GM03348 (cell line): ENCODE data around the gene NOP14.
"Not testable (repeated sequence)": the region's sequence is repeated elsewhere in the genome, so short reads cannot be mapped to it uniquely, and the experiment has no call there.

ENCODE experiments used
- DNase-seq: peaks from one replicate; pipeline ENCODE4 v3.0.0; 2012; ENCODE audit warnings: low spot score

Gene NOP14

GRCh38 chr4:2931512-2932301 lies 31.5 kb downstream of the NOP14 start:
- DNase-seq = no peak

GRCh38 chr4:2930758-2931511 lies 32.3 kb downstream of the NOP14 start:
- DNase-seq = peak; percentile 25

- no peak for DNase-seq
Observed at GRCh38 chr4:2930135-2930757, 33.0 kb downstream of the NOP14 start.

GRCh38 chr4:2929469-2929868 lies 33.7 kb downstream of the NOP14 start:
- no peak for DNase-seq

GRCh38 chr4:2928242-2929176 lies 34.7 kb downstream of the NOP14 start:
- DNase-seq = no peak

- DNase-seq = no peak
Observed at GRCh38 chr4:2927696-2928075, 35.5 kb downstream of the NOP14 start.

- no peak for DNase-seq
Observed at GRCh38 chr4:2927016-2927695, 36.0 kb downstream of the NOP14 start.

GRCh38 chr4:2925931-2926860 lies 37.0 kb downstream of the NOP14 start:
- no peak for DNase-seq

- DNase-seq = no peak
Observed at GRCh38 chr4:2925496-2925895, 37.7 kb downstream of the NOP14 start.

GRCh38 chr4:2924765-2925301 lies 38.4 kb downstream of the NOP14 start:
- DNase-seq = no peak

- no peak for DNase-seq
Observed at GRCh38 chr4:2924286-2924685, 38.9 kb downstream of the NOP14 start.

GRCh38 chr4:2923668-2924173 lies 39.5 kb downstream of the NOP14 start:
- DNase-seq = no peak

- no peak for DNase-seq
Observed at GRCh38 chr4:2923141-2923551, 40.1 kb downstream of the NOP14 start.

GRCh38 chr4:2922453-2923101 lies 40.6 kb downstream of the NOP14 start:
- DNase-seq = not testable (repeated sequence)

- not testable (repeated sequence) for DNase-seq
Observed at GRCh38 chr4:2918714-2919113, 44.5 kb downstream of the NOP14 start.

- DNase-seq = not testable (repeated sequence)
Observed at GRCh38 chr4:2918300-2918699, 44.9 kb downstream of the NOP14 start.

- not testable (repeated sequence) for DNase-seq
Observed at GRCh38 chr4:2916696-2917095, 46.5 kb downstream of the NOP14 start.

GRCh38 chr4:2915789-2916188 lies 47.4 kb downstream of the NOP14 start:
- no peak for DNase-seq
